SJCRH30 (cell line): Measurements from ENCODE around the gene CLEC4F. TPM values are rescaled to one million over a fixed set of nuclear protein-coding genes. Genes with fewer than 3 reads are reported as not detected.
"Not testable (repeated sequence)": the region's sequence is repeated elsewhere in the genome, so short reads cannot be mapped to it uniquely, and the experiment has no call there.

Source experiments
- DNase-seq, 2 experiments: peaks; one replicate each; pipeline ENCODE4 v3.0.0-alpha.2; 2015 to 2020
- H3K27ac ChIP-seq: fragments of 250-450 bp; sonication (Bioruptor Pico); 2 replicates; pipeline ENCODE4 v1.5.1; 2020; ENCODE audit warnings: mild to moderate bottlenecking, moderate library complexity
- H3K27me3 ChIP-seq: fragments of 250-450 bp; sonication (Bioruptor Pico); 2 replicates; pipeline ENCODE4 v1.5.1; 2020; ENCODE audit warnings: mild to moderate bottlenecking, moderate library complexity
- H3K36me3 ChIP-seq: fragments of 250-450 bp; sonication (Bioruptor Pico); 2 replicates; pipeline ENCODE4 v1.5.1; 2020; ENCODE audit warnings: mild to moderate bottlenecking, moderate library complexity
- H3K4me1 ChIP-seq: fragments of 250-450 bp; sonication (Bioruptor Pico); 2 replicates; pipeline ENCODE4 v1.5.1; 2020; ENCODE audit warnings: mild to moderate bottlenecking, moderate library complexity
- H3K4me3 ChIP-seq: fragments of 250-450 bp; sonication (Bioruptor Pico); 2 replicates; pipeline ENCODE4 v1.5.1; 2020; ENCODE audit warnings: mild to moderate bottlenecking, moderate library complexity
- H3K9me3 ChIP-seq: fragments of 250-450 bp; sonication (Bioruptor Pico); replicated peaks from 2 replicates; pipeline ENCODE4 v1.5.1; 2020; ENCODE audit warnings: mild to moderate bottlenecking, moderate library complexity
- total RNA-seq: library from RNA; depleted of rRNA; stranded (reverse); fragments of >200 nt; shearing (Covaris generic); gene quantifications from 2 replicates; pipeline ENCODE4 v1.2.3, GENCODE V29; 2014

Gene CLEC4F
- total RNA-seq, 1 experiment from 2014 or later = not detected

DNA sequence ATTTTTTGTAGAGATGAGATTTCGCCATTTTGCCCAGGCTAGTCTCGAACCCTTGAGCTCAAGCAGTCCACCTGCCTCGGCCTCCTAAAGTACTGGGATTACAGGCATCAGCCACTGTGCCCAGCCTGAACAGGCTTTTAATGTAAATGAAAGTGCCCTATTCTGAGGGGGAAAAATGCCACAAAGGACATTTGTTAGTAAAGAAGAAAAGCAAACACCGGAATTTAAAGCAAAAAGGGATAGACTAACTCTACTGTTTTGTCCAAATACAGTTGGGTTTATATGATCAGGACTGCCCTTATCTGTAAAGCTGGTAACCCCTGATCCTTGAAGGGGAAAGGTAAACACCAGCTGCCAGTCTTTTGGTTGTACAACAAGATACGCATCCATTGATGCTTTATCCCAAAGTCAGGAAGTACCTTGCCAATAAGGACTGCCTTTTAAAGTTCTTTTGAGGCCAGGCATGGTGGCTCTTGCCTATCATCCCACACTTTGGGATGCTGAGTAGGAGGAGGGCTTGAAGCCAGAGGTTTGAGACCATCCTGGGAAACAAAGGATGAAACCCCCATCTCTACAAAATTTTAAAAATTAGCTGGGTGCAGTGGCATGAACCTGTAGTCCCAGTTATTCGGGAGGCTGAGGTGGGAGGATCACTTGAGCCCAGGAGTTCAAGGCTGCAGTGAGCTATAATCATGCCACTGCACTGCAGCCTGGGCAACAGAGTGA is 13.1 kb downstream of the CLEC4F start:
- no peak for DNase-seq
- H3K36me3 ChIP-seq = no peaks in the 10 kb centered on the region
- no peaks in the 10 kb centered on the region for H3K9me3 ChIP-seq
- H3K27me3 ChIP-seq = peaks cover 14% of the 10 kb centered on the region
- H3K4me1 ChIP-seq = no peaks in the 10 kb centered on the region
- H3K4me3 ChIP-seq = no peak overlapping the region
- H3K27ac ChIP-seq = no peak overlapping the region

DNA sequence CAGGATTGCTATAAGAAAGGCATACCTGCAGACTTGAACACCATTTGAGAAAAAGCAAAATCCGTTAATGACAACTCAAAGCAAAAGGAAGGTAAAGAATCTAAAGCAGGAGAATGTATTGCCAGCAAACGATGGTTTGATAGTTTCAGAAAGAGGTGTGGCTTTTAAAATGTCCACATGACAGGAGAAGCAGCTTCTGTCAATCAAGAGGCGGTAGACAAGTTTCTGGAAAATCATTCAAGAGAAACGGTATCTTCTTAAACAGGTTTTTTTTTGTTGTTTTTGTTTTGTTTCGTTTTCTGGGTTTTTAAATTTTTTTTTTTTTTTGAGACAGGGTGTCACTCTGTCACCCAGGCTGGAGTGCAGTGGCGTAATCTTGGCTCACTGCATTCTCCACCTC is 13.8 kb downstream of the CLEC4F start:
- no peak overlapping the region for H3K27ac ChIP-seq
- no peaks in the 10 kb centered on the region for H3K36me3 ChIP-seq
- H3K9me3 ChIP-seq = no peaks in the 10 kb centered on the region
- no peaks in the 10 kb centered on the region for H3K4me1 ChIP-seq
- no peak overlapping the region for H3K4me3 ChIP-seq
- no peak for DNase-seq
- peaks cover 11% of the 10 kb centered on the region for H3K27me3 ChIP-seq

- H3K4me1 ChIP-seq = no peaks in the 10 kb centered on the region
- H3K27ac ChIP-seq = no peak overlapping the region
- H3K27me3 ChIP-seq = peaks cover 11% of the 10 kb centered on the region
- no peak overlapping the region for H3K4me3 ChIP-seq
- DNase-seq = no peak
- no peaks in the 10 kb centered on the region for H3K36me3 ChIP-seq
- no peaks in the 10 kb centered on the region for H3K9me3 ChIP-seq
Measured at GRCh38 chr2:70806013-70806412, 14.4 kb downstream of the CLEC4F start.

DNA sequence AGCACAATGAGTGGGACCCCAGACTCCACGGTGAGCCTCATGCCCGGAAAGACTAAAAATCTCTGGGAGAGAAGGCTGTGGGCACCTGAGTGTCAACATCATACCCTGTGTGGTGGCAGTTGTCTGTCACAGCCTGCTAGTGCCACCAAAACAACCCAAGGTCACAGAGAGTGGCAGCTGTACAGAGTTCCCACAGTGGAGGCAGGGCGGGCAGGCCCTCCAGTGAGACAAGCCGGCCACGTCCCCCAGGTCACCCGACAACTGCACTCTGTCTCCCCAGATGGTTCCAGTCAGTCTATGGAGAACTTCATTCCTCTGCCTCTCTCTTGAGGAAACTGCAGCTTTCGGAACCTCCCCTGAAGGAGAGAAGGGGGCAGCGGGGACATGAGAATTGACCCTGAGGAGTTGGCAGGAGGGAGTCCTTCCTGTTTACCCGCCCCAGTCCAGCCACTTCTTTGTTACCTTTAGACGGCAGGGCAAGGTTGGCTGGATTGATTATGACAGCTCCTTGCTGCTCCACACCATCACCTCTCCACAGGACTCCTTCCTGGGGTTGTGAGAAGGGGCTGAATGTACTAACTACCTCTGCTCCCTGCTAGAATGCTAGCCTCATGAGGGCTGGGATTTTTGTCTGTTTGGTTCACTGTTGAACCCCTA is 18.7 kb downstream of the CLEC4F start:
- DNase-seq = no peak
- H3K27me3 ChIP-seq = peaks cover 7% of the 10 kb centered on the region; the same call in 1 of the 2 replicates
- no peaks in the 10 kb centered on the region for H3K36me3 ChIP-seq
- no peak overlapping the region for H3K27ac ChIP-seq
- H3K9me3 ChIP-seq = 0 out of 2 replicates have a peak, but pooled peaks cover 10% of the 10 kb centered on the region
- no peak overlapping the region for H3K4me3 ChIP-seq
- H3K4me1 ChIP-seq = no peaks in the 10 kb centered on the region

- Histone ChIP-seq H3K36me3 (no peaks in the 10 kb centered on the region), H3K27me3 (peaks cover 3% of the 10 kb centered on the region; the same call in 1 of the 2 replicates), H3K9me3 (0 out of 2 replicates have a peak, but pooled peaks cover 10% of the 10 kb centered on the region), H3K27ac (no peak overlapping the region), H3K4me3 (no peak overlapping the region), H3K4me1 (no peaks in the 10 kb centered on the region)
- DNase-seq = no peak
Measured at GRCh38 chr2:70799706-70800105, 20.7 kb downstream of the CLEC4F start.

DNA sequence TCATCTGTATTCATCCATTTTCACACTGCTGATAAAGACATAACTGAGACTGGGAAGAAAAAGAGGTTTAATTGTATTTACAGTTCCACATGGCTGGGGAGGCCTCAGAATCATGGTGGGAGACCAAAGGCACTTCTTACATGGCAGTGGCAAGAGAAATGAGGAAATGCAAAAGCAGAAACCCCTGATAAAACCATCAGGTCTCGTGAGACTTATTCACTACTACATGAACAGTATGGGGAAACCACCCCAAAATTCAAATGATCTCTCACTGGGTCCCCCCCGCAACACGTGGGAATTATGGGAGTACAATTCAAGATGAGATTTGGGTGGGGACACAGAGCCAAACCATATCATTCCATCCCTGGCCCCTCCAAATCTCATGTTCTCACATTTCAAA is 22.4 kb downstream of the CLEC4F start:
- H3K27ac ChIP-seq, H3K4me1 ChIP-seq, DNase-seq, H3K4me3 ChIP-seq, H3K36me3 ChIP-seq, H3K27me3 ChIP-seq: not testable (repeated sequence)
- H3K9me3 ChIP-seq = 0 out of 2 replicates have a peak, but pooled peaks cover 10% of the 10 kb centered on the region

GRCh38 chr2:70797506-70797905 is 22.9 kb downstream of the CLEC4F start:
- peaks cover 2% of the 10 kb centered on the region for H3K27me3 ChIP-seq

GRCh38 chr2:70796262-70796661 is 24.1 kb downstream of the CLEC4F start:
- Histone ChIP-seq H3K27ac (no peak overlapping the region), H3K9me3 (0 out of 2 replicates have a peak, but pooled peaks cover 10% of the 10 kb centered on the region), H3K36me3 (no peaks in the 10 kb centered on the region), H3K27me3 (no peaks in the 10 kb centered on the region; the same call in 1 of the 2 replicates), H3K4me1 (no peaks in the 10 kb centered on the region), H3K4me3 (no peak overlapping the region)
- no peak for DNase-seq

More at GRCh38 chr2:70797506-70797905, 22.9 kb downstream of the CLEC4F start:
- Histone ChIP-seq H3K4me1 (no peaks in the 10 kb centered on the region), H3K4me3 (no peak overlapping the region), H3K9me3 (0 out of 2 replicates have a peak, but pooled peaks cover 10% of the 10 kb centered on the region), H3K36me3 (no peaks in the 10 kb centered on the region), H3K27ac (no peak overlapping the region)
- DNase-seq = no peak

DNA sequence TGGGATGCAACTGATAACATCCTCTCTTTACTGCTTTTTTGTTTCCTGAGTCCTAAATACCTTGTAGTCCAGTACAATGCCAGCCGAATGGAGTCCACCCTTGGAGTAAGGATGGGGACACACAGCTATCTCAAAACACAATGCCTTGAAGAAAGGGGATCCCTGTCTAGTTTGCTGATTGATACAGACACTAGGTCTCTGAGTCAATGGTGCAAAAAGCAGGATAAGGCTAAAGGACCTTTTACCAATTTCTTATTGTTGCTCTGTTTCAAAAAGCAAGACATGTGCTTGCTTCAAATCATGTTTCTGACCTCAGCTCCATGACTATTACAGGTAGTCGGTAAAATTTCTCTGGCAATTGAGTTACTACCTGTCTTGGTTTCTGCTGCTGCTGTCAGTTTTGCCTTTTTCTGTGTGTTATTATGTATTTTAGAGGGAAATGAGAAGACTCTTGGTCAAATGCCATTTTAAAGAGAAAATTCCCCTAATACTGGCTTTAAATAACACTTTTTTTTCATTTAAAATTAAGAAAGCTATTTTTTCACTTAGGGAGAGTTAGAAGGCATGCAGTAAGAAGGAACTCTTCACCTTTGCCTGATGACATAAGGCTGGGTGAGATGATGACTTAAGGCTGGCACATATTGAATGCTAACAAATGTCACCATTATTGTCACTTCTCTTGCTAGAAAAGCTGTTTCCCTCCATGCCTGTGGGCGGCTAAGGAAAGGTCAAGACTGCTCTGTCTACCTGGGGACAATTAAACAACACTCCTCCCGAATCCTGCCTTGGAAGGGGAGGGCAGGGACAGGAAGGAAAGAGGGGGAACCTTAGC is 25.0 kb downstream of the CLEC4F start:
- no peaks in the 10 kb centered on the region for H3K4me1 ChIP-seq
- H3K27ac ChIP-seq = no peak overlapping the region
- no peak overlapping the region for H3K4me3 ChIP-seq
- no peaks in the 10 kb centered on the region; the same call in 1 of the 2 replicates for H3K27me3 ChIP-seq
- H3K9me3 ChIP-seq = 0 out of 2 replicates have a peak, but pooled peaks cover 10% of the 10 kb centered on the region
- H3K36me3 ChIP-seq = no peaks in the 10 kb centered on the region
- no peak for DNase-seq

- no peaks in the 10 kb centered on the region; the same call in none of the 2 replicates for H3K27me3 ChIP-seq
Measured at GRCh38 chr2:70793450-70793849, 26.9 kb downstream of the CLEC4F start.

DNA sequence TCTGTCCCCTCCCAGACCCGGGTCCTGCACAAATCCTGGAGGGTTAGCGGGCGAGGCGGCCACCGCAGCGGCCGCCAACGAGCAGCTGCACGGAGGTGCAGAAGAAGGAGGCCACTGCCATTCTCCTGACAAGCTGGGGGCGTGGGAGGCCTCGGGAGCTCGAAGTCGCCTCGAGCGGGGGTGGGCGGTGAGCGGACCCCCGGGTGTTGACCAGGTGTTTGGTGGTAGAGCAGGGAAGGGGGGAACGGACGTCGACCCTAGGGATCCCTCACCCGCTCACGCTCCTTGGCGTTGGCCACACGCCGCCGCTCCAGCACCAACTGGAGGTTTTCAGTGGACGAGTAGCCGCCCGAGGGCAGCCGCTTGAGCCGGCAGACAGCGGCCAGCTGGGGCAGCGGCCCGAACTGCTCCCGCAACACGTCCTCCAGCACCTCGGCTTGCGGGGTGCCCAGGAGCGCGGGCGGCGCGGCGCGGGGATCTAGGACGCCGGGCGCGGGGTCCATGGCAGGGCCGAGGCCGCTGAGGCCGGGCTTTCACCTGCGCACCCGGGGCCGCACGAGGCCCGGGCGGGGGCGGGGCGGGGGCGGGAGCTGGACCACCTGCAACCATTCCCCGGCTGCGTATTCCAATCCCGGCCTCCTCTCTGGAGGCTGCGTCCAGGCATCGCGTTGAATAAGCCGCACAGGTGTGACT is 30.1 kb downstream of the CLEC4F start, which contains the start of gene FIGLA:
Gene FIGLA (minus strand): TSS at position 508 of the 693 bp plus-strand sequence. CDS start 5 bp downstream, at position 503.
- Histone ChIP-seq H3K4me1 (peaks cover 4% of the 10 kb centered on the region), H3K4me3 (no peak within 1 kb of the TSS), H3K36me3 (no peaks in the 10 kb centered on the region), H3K9me3 (no peaks in the 10 kb centered on the region), H3K27me3 (no peaks in the 10 kb centered on the region; the same call in none of the 2 replicates), H3K27ac (no peak within 1 kb of the TSS)
- no peak for DNase-seq

More at GRCh38 chr2:70793450-70793849, 26.9 kb downstream of the CLEC4F start:
- H3K36me3 ChIP-seq = no peaks in the 10 kb centered on the region
- no peaks in the 10 kb centered on the region for H3K4me1 ChIP-seq
- no peak overlapping the region for H3K27ac ChIP-seq
- H3K9me3 ChIP-seq = no peaks in the 10 kb centered on the region
- no peak overlapping the region for H3K4me3 ChIP-seq
- DNase-seq = no peak

DNA sequence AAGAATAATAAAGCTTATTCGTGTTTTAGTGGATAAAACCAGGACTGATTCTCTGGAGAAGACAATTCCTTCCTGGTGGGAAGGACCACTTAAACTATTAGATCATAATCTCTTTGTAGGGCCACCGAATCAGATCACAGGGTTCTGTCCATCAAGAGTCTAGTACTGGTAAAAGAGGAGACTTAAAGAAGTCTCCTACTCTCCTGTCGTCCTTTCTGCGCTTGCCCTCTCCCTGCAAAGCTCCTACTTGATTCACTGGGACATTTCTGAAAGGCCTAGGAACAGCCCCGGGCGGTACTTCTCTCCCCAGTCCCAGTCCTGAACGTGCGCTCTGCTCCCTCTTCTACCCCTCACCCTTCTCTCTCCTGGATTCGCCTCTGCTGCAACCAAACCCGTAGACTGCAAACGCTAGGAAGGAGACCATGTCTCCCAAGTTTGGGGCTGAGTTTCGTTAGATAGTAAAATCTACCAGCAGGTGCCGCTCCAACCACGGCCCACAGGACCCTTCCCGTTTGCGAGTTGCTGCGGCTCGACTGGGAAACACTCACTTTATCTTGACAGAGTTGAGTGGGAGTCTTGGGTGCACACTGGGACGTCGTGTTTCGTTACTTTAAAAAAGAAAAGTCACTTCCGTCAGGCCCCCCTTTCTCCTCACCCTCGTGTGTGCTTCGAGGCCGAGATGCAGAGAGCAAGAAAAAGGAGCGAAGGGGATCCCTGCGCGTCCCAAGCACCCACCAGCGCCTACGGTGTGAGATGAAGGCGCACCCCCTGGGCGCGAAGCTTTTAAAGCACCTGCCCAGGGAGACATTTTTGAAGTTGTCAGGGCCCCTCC is 30.9 kb downstream of the CLEC4F start:
- DNase-seq = peak; percentile 37 to 53
- Histone ChIP-seq H3K4me1 (peaks cover 5% of the 10 kb centered on the region), H3K36me3 (no peaks in the 10 kb centered on the region), H3K4me3 (no peak overlapping the region), H3K27me3 (no peaks in the 10 kb centered on the region; the same call in none of the 2 replicates), H3K27ac (no peak overlapping the region), H3K9me3 (no peaks in the 10 kb centered on the region)

DNA sequence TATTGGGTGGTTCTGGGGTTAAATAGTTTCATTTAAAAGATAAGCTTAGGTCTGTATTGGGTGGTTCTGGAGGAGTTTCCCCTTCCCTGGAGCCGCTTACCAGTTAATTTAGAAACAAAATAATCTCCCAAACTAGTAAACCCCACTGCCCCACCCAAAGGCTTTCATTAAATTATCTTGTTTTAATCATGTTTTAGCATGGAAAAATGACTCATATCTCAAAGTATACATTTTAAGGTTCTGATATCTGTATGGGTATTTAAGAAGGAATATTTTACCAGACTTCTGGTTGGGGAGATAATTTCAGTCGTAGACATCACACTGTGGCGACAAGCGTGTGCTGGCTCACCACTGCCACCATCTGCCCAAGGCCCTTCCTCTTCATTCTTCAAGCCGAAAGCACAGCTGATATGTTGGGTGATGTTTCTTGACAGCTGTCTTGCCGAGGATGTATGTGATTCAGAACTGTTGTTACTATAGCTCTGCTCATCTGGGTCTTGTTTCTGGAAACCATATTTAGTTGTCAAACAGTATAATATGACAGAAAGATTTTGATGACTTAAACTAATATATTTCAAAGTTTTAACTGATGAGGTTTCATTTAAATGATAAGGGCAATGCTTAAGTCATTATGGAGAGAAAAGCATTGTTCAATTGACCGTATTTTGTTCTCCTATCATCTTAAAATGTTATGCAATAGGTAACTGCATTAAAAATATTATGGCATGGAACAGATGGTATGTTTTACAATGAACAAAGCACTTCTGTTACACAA is 35.1 kb downstream of the CLEC4F start:
- no peaks in the 10 kb centered on the region; the same call in 1 of the 2 replicates for H3K27me3 ChIP-seq
- no peak overlapping the region for H3K27ac ChIP-seq
- DNase-seq = peak; percentile 77 to 89
- H3K4me1 ChIP-seq = peaks cover 9% of the 10 kb centered on the region
- no peaks in the 10 kb centered on the region for H3K9me3 ChIP-seq
- H3K36me3 ChIP-seq = no peaks in the 10 kb centered on the region
- H3K4me3 ChIP-seq = no peak overlapping the region
